Nephron (organoid): ENCODE results near the gene MLLT11.
A peak's percentile ranks its signal among the peaks of the same experiment; 100 is the strongest.
"Not testable (repeated sequence)": the region's sequence is repeated elsewhere in the genome, so short reads cannot be mapped to it uniquely, and the experiment has no call there.

Source experiments
- H3K27ac Mint-ChIP-seq, 3 experiments: 2 replicates each; pipeline ENCODE4 v1.8.0; 2020; ENCODE audit warnings: mixed read lengths in 3 of 3, mild to moderate bottlenecking in 2 of 3, moderate library complexity in 1 of 3
- H3K27me3 Mint-ChIP-seq: 2 replicates; pipeline ENCODE4 v1.8.0; 2021; ENCODE audit warnings: low read depth, mild to moderate bottlenecking, moderate library complexity, mixed read lengths
- H3K36me3 Mint-ChIP-seq: 2 replicates; pipeline ENCODE4 v1.8.0; 2020; ENCODE audit warnings: low read depth, mixed read lengths
- H3K4me1 Mint-ChIP-seq: 2 replicates; pipeline ENCODE4 v1.8.0; 2020; ENCODE audit warnings: mixed read lengths
- H3K4me3 Mint-ChIP-seq, 3 experiments: 2 replicates each; pipeline ENCODE4 v1.8.0; 2020; ENCODE audit warnings: mild to moderate bottlenecking in 3 of 3, mixed read lengths in 3 of 3, moderate library complexity in 2 of 3
- H3K9me3 Mint-ChIP-seq: 2 replicates; pipeline ENCODE4 v1.8.0; 2020; ENCODE audit warnings: mixed read lengths
- CTCF ChIP-seq, 3 experiments: fragments of 200-600 bp; sonication (generic); IDR thresholded peaks; one replicate each; pipeline ENCODE4 v1.5.0; 2021; ENCODE audit warnings: antibody characterized with exemption in 3 of 3; ENCODE audit not compliant: unreplicated experiment in 3 of 3

Gene MLLT11

GRCh38 chr1:151085953-151086559 lies 25.9 kb downstream of the MLLT11 start:
- no peaks in the 10 kb centered on the region for H3K36me3 Mint-ChIP-seq
- H3K27ac Mint-ChIP-seq = no peak overlapping the region
- H3K9me3 Mint-ChIP-seq = no peaks in the 10 kb centered on the region
- H3K4me1 Mint-ChIP-seq = no peaks in the 10 kb centered on the region
- no peak overlapping the region for H3K4me3 Mint-ChIP-seq
- H3K27me3 Mint-ChIP-seq = no peaks in the 10 kb centered on the region
- no peak for TF ChIP-seq CTCF (IDR thresholded peaks at IDR 0.05; ENCODE audit: unreplicated experiment in 3 of 3)

GRCh38 chr1:151097426-151097825 lies 37.2 kb downstream of the MLLT11 start:
- H3K27me3 Mint-ChIP-seq, H3K4me3 Mint-ChIP-seq, H3K36me3 Mint-ChIP-seq, H3K27ac Mint-ChIP-seq, H3K4me1 Mint-ChIP-seq, H3K9me3 Mint-ChIP-seq: not testable (repeated sequence)

GRCh38 chr1:151098126-151098525 lies 37.9 kb downstream of the MLLT11 start:
- no peak overlapping the region for H3K27ac Mint-ChIP-seq
- peaks cover 4% of the 10 kb centered on the region for H3K36me3 Mint-ChIP-seq
- H3K27me3 Mint-ChIP-seq = no peaks in the 10 kb centered on the region
- TF ChIP-seq CTCF (IDR thresholded peaks at IDR 0.05; ENCODE audit: unreplicated experiment in 3 of 3) = no peak
- H3K9me3 Mint-ChIP-seq = no peaks in the 10 kb centered on the region
- H3K4me3 Mint-ChIP-seq = no peak overlapping the region
- H3K4me1 Mint-ChIP-seq = no peaks in the 10 kb centered on the region

- TF ChIP-seq CTCF (IDR thresholded peaks at IDR 0.05; ENCODE audit: unreplicated experiment in 3 of 3) = no peak
- H3K4me3 Mint-ChIP-seq = no peak overlapping the region
- H3K9me3 Mint-ChIP-seq = no peaks in the 10 kb centered on the region
- H3K27me3 Mint-ChIP-seq = no peaks in the 10 kb centered on the region
- H3K27ac Mint-ChIP-seq = no peak overlapping the region
- no peaks in the 10 kb centered on the region for H3K4me1 Mint-ChIP-seq
- peaks cover 7% of the 10 kb centered on the region for H3K36me3 Mint-ChIP-seq
These were observed 44.4 kb downstream of the MLLT11 start for GRCh38 chr1:151104630-151105029.

- H3K36me3 Mint-ChIP-seq = peaks cover 11% of the 10 kb centered on the region
- no peak overlapping the region for H3K4me3 Mint-ChIP-seq
- no peaks in the 10 kb centered on the region for H3K9me3 Mint-ChIP-seq
These were observed 46.7 kb downstream of the MLLT11 start for GRCh38 chr1:151106894-151107293.

GRCh38 chr1:151108331-151108730 lies 48.1 kb downstream of the MLLT11 start:
- no peak for TF ChIP-seq CTCF (IDR thresholded peaks at IDR 0.05; ENCODE audit: unreplicated experiment in 3 of 3)
- Mint-ChIP-seq H3K9me3 (no peaks in the 10 kb centered on the region), H3K27ac (no peak overlapping the region), H3K4me3 (no peak overlapping the region), H3K27me3 (no peaks in the 10 kb centered on the region), H3K36me3 (peaks cover 11% of the 10 kb centered on the region), H3K4me1 (no peaks in the 10 kb centered on the region)

More at GRCh38 chr1:151106894-151107293, 46.7 kb downstream of the MLLT11 start:
- no peaks in the 10 kb centered on the region for H3K4me1 Mint-ChIP-seq
- H3K27ac Mint-ChIP-seq = peak overlapping the region in 1 of 3 experiments; percentile 48
- no peaks in the 10 kb centered on the region for H3K27me3 Mint-ChIP-seq
- no peak for TF ChIP-seq CTCF (IDR thresholded peaks at IDR 0.05; ENCODE audit: unreplicated experiment in 3 of 3)
